Stomach smooth muscle (tissue), 2 donors: ENCODE results near the gene TELO2.

Experiments used
- H3K27ac ChIP-seq: one replicate; pipeline ENCODE4 v1.7.0; 2013; ENCODE audit warnings: mild to moderate bottlenecking, low read length, inconsistent platforms
- H3K27me3 ChIP-seq, 2 donors: one replicate each; pipeline ENCODE4 v1.7.0; 2013; ENCODE audit warnings: low read length in 2 of 2; ENCODE audit not compliant: insufficient read depth in 2 of 2, control insufficient read depth in 1 of 2
- H3K36me3 ChIP-seq, 2 donors: one replicate each; pipeline ENCODE4 v1.7.0; 2013; ENCODE audit warnings: low read length in 2 of 2; ENCODE audit not compliant: control insufficient read depth in 2 of 2, insufficient read depth in 2 of 2
- H3K4me1 ChIP-seq: one replicate; pipeline ENCODE4 v1.7.0; 2013; ENCODE audit warnings: low read length; ENCODE audit not compliant: control insufficient read depth, insufficient read depth
- H3K4me3 ChIP-seq, 2 donors: one replicate each; pipeline ENCODE4 v1.7.0; 2013; ENCODE audit warnings: low read length in 2 of 2
- H3K9ac ChIP-seq, 2 donors: one replicate each; pipeline ENCODE4 v1.7.0; 2013; ENCODE audit warnings: low read length in 2 of 2, mild to moderate bottlenecking in 1 of 2
- H3K9me3 ChIP-seq, 2 donors: one replicate each; pipeline ENCODE4 v1.7.0; 2013; ENCODE audit warnings: low read length in 2 of 2; ENCODE audit not compliant: control insufficient read depth in 2 of 2
- donor health status: healthy.
- donor health status: Pancreatic carcinoma.

The TELO2 gene

DNA sequence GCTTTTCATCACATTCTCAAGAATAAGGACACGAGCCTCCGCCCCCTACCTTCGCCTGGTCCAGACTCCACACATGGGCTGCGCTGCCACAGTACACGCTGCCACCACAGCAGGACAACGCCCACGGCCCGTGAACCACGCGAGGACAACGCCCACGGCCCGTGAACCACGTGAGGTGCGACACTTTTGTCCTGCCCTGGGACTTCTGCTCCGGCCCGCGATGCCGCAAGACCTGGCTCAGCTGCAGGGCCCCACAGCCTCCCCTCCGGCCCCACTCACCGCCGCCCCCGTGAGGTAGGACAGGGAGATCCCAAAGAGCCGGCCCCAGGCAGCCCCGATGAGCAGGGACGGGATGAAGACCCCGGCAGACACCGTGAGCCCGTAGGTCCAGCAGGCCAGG, 42.9 kb upstream of the TELO2 start:
- Histone ChIP-seq H3K4me3 (no peak overlapping the region), H3K27me3 (no peaks in the 10 kb centered on the region), H3K36me3 (peaks cover 16 to 38% of the 10 kb centered on the region in 2 donors), H3K27ac (no peak overlapping the region), H3K4me1 (no peaks in the 10 kb centered on the region), H3K9me3 (no peaks in the 10 kb centered on the region), H3K9ac (no peak overlapping the region)

DNA sequence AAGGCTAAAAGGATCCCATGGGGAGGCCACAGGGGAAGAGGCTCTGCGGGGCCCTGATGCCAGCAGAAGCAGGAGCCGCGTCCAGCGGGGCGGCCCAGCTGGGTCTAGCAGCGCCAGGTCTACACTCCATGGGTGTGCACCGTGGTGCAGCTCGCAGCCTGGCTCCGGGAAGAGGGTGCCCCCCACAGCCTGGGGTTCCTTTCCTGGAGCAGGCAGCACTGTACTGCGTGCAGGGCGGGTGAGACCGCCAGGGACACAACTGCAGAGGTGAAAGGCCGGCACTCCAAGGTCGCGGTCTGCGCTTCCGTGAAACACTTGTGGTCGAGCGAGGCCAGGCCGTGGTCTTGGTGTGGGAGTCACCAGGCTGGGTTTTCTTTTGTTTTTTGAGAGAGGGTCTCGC, 42.3 kb upstream of the TELO2 start:
- H3K27me3 ChIP-seq, result no peaks in the 10 kb centered on the region
- peaks cover 16 to 37% of the 10 kb centered on the region in 2 donors for H3K36me3 ChIP-seq
- H3K9ac ChIP-seq, result no peak overlapping the region

DNA sequence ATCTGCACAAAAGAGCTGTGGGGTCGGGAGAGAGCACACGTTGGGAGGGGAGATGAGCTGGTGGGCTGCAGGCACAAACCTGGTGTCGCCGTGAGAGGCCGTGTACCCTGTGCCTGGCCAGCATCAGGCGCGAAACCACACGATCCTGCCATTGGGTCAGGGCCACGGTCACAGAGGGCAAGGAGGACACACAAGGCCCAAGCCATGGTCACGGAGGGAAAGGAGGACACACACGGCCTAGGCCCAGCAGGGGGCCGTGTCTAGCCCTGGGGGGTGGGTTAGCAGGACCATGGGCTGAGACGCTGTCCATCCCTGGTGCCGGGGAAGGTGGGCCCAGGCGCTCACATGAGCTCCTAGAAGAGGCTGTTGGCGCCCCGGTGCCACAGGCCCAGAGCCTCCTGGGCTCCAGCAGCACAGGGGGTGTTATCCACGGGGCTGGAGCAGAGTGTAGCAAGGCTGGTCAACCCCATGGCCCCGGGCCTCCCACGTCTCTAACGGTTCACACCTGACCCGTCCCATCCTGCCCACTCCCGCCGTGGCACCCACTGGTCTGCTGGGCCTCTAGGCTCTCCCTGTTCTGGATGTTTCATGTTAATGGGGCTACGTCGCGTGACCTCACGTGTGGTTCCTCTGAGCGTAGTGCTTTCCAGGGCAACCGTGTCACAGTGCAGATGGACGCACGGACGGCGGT, 41.3 kb upstream of the TELO2 start:
- no peak overlapping the region for H3K27ac ChIP-seq
- H3K4me3 ChIP-seq, result no peak overlapping the region
- no peaks in the 10 kb centered on the region for H3K27me3 ChIP-seq
- H3K36me3 ChIP-seq, result peaks cover 22 to 39% of the 10 kb centered on the region in 2 donors
- no peaks in the 10 kb centered on the region for H3K4me1 ChIP-seq
- no peaks in the 10 kb centered on the region for H3K9me3 ChIP-seq
- no peak overlapping the region for H3K9ac ChIP-seq

More for the DNA sequence above, 42.3 kb upstream of the TELO2 start:
- H3K4me3 ChIP-seq, result no peak overlapping the region
- H3K27ac ChIP-seq, result no peak overlapping the region
- H3K4me1 ChIP-seq, result no peaks in the 10 kb centered on the region
- H3K9me3 ChIP-seq, result no peaks in the 10 kb centered on the region

DNA sequence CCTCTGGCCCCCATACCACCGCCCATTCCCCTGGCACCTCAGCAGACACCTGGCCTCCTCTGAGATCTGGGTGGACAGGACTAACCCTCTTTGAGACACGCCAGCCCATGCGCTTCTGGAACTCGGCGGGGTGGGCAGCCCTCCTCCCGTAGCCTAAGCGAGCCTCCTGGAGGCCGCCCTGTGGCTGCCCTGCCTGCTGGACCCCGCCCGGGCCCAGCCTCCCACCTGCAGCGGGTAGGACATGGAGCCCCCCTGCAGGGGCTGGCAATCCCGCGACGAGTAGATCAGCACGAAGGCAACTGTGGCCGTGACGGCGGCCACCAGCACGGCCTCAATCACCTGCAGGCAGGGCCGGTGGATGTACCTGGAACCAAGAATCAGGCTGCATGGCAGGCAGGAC, 40.6 kb upstream of the TELO2 start:
- Histone ChIP-seq H3K4me3 (no peak overlapping the region), H3K36me3 (peaks cover 28 to 41% of the 10 kb centered on the region in 2 donors), H3K9me3 (no peaks in the 10 kb centered on the region), H3K27me3 (no peaks in the 10 kb centered on the region), H3K9ac (no peak overlapping the region), H3K4me1 (no peaks in the 10 kb centered on the region), H3K27ac (no peak overlapping the region)

DNA sequence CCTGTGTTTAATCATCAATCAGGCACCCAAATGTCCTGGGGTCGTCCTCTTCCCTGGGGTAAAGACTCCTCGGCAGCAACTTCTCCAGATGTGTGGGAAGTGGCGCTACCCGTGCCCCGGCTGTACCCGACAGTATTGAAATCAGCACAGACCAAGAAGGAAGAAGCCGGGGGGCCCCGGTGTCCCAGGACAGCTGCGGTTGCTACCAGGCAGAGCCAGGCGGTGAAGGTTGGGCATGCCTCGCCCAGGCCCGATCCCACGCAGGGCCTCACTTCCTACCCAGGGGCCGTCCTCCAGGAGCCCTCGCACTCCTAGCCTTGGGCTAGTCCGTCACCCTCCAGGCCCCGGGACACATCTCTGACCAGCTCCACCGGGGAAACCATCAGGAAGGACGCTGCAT, 39.8 kb upstream of the TELO2 start:
- H3K9ac ChIP-seq, result no peak overlapping the region
- H3K27ac ChIP-seq, result no peak overlapping the region
- no peaks in the 10 kb centered on the region for H3K4me1 ChIP-seq
- no peak overlapping the region for H3K4me3 ChIP-seq
- peaks cover 33 to 41% of the 10 kb centered on the region in 2 donors for H3K36me3 ChIP-seq
- no peaks in the 10 kb centered on the region for H3K27me3 ChIP-seq
- H3K9me3 ChIP-seq, result no peaks in the 10 kb centered on the region

GRCh38 chr16:1454561-1454960, 38.6 kb upstream of the TELO2 start:
- Histone ChIP-seq H3K9ac (no peak overlapping the region), H3K36me3 (peaks cover 34 to 45% of the 10 kb centered on the region in 2 donors), H3K4me3 (no peak overlapping the region), H3K9me3 (no peaks in the 10 kb centered on the region), H3K27me3 (no peaks in the 10 kb centered on the region), H3K4me1 (no peaks in the 10 kb centered on the region), H3K27ac (no peak overlapping the region)

DNA sequence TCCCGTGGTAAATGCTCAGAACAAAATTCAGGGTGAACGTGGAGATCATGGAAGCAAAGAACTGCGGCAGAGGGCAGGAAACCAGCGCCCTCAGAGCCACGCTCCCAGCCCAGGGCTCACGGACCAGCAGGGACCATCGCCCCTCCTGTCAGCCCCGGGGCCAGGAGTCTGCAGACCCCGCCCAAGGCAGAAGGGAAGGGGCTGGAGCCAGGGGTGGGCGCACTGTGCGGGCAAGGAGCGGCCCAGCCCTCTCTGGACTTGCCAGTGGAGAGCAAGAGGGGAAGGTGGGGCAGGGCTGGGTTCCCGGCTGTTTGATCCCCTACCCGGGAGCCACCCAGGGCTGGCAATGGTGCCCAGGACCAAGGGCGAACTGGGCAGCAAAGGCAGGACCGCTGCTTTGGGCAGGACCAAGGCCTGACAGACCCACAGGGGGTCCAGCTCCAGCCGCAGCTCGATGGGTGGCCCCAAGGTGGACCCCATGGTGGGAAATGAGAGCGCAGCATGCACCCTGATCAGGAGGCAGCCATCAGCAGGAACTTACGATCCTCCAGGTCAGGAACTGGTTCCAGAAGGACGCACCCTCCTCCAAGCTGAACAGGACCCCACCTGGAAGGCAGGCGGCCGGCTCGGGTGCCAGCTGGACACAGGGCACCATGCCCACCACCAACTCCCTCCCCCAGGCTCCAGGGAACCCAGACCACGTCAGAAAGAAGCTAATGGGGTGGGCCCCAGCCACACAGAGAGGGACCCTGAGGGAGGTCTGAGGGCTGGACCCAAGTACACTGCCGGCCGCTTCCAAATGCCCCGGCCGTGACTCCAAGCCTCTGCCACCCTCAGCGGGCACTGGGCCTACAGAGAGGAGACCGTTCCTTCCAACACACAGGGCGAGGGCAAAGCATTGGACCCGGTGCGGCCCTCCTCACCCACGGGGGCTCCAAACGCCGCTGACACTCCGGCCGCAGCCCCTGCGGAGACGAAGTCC, 37.7 kb upstream of the TELO2 start:
- no peak overlapping the region for H3K4me3 ChIP-seq
- peaks cover 33 to 48% of the 10 kb centered on the region in 2 donors for H3K36me3 ChIP-seq
- H3K27ac ChIP-seq, result no peak overlapping the region
- H3K27me3 ChIP-seq, result no peaks in the 10 kb centered on the region
- H3K9ac ChIP-seq, result no peak overlapping the region
- H3K9me3 ChIP-seq, result no peaks in the 10 kb centered on the region
- H3K4me1 ChIP-seq, result no peaks in the 10 kb centered on the region

DNA sequence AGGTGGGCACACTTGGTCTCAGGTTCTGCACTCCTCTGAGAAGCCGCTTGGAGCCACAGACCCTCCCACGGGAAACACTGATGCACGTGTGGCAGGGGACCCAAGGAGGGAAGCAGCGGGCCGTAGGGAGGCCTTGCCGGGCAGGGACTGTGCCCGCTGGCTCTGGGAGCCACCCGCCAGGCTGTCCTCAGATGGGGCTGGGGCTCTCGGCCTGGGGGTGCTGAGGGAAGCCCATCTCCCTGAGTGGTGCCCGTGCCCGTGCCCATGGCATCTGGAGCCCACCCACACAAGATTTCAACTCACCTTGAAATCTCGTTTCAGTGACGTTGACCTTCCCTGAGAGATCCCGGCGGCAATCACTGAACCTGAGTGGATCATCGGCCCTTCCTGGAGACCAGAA, 36.2 kb upstream of the TELO2 start:
- H3K36me3 ChIP-seq, result peaks cover 37 to 38% of the 10 kb centered on the region in 2 donors

GRCh38 chr16:1457489-1458245, 35.5 kb upstream of the TELO2 start:
- Histone ChIP-seq H3K4me3 (no peak overlapping the region), H3K9me3 (no peaks in the 10 kb centered on the region), H3K9ac (no peak overlapping the region), H3K27me3 (no peaks in the 10 kb centered on the region), H3K36me3 (peaks cover 32% of the 10 kb centered on the region in 2 donors), H3K4me1 (no peaks in the 10 kb centered on the region), H3K27ac (no peak overlapping the region)

More for the DNA sequence above, 36.2 kb upstream of the TELO2 start:
- Histone ChIP-seq H3K27me3 (no peaks in the 10 kb centered on the region), H3K9ac (no peak overlapping the region), H3K4me1 (no peaks in the 10 kb centered on the region), H3K4me3 (no peak overlapping the region), H3K27ac (no peak overlapping the region), H3K9me3 (no peaks in the 10 kb centered on the region)

- H3K9me3 ChIP-seq, result no peaks in the 10 kb centered on the region
- no peak overlapping the region for H3K27ac ChIP-seq
- no peaks in the 10 kb centered on the region for H3K4me1 ChIP-seq
- peaks cover 31 to 36% of the 10 kb centered on the region in 2 donors for H3K36me3 ChIP-seq
- no peak overlapping the region for H3K4me3 ChIP-seq
- H3K27me3 ChIP-seq, result no peaks in the 10 kb centered on the region
- H3K9ac ChIP-seq, result no peak overlapping the region
Observed at GRCh38 chr16:1458336-1458976, 34.7 kb upstream of the TELO2 start.
